Liver (tissue), 9 donors: ENCODE measurements around the gene UBA52. TPM values are rescaled to one million over a fixed set of nuclear protein-coding genes. Genes with fewer than 3 reads are reported as not detected.
"Not testable (repeated sequence)": the region's sequence is repeated elsewhere in the genome, so short reads cannot be mapped to it uniquely, and the experiment has no call there.

Experiments
- DNase-seq: peaks from one replicate; pipeline ENCODE4 v3.0.0-alpha.2; 2017; ENCODE audit warnings: low spot score
- H3K27ac ChIP-seq, 2 donors: one replicate each; pipeline ENCODE4 v1.7.0; 2013; ENCODE audit warnings: inconsistent platforms in 2 of 2, low read length in 2 of 2, control low read depth in 1 of 2, low read depth in 1 of 2, mild to moderate bottlenecking in 1 of 2
- H3K27me3 ChIP-seq, 4 donors: one replicate each; pipeline versions ENCODE4 v1.6.1 to v1.7.0; 2013; ENCODE audit warnings: low read length in 3 of 4, inconsistent platforms in 1 of 4, mild to moderate bottlenecking in 1 of 4, moderate library complexity in 1 of 4; ENCODE audit not compliant: control insufficient read depth in 4 of 4, insufficient read depth in 4 of 4
- H3K36me3 ChIP-seq, 4 donors: one replicate each; pipeline versions ENCODE4 v1.6.1 to v1.7.0; 2013; ENCODE audit warnings: low read length in 3 of 4, mild to moderate bottlenecking in 3 of 4, low read depth in 1 of 4, moderate library complexity in 1 of 4; ENCODE audit not compliant: control insufficient read depth in 4 of 4, insufficient read depth in 3 of 4
- H3K4me1 ChIP-seq, 4 donors: one replicate each; pipeline versions ENCODE4 v1.6.1 to v1.7.0; 2013; ENCODE audit warnings: low read length in 3 of 4, mild to moderate bottlenecking in 3 of 4, moderate library complexity in 1 of 4; ENCODE audit not compliant: control insufficient read depth in 4 of 4, insufficient read depth in 4 of 4
- H3K4me3 ChIP-seq, 3 donors: one replicate each; pipeline versions ENCODE4 v1.6.1 to v1.7.0; 2013; ENCODE audit warnings: low read length in 3 of 3, control low read depth in 1 of 3, low read depth in 1 of 3, mild to moderate bottlenecking in 1 of 3
- H3K9ac ChIP-seq, 2 donors: one replicate each; pipeline ENCODE4 v1.7.0; 2013; ENCODE audit warnings: low read length in 2 of 2, mild to moderate bottlenecking in 2 of 2, moderate library complexity in 2 of 2, control low read depth in 1 of 2, low read depth in 1 of 2
- H3K9me3 ChIP-seq, 4 donors: one replicate each; pipeline versions ENCODE4 v1.6.1 to v1.7.0; 2013; ENCODE audit warnings: low read length in 3 of 4; ENCODE audit not compliant: control insufficient read depth in 4 of 4
- EGR1 ChIP-seq, 2 donors: IDR thresholded peaks; 2 replicates each; pipeline ENCODE4 v1.6.1; 2016 to 2018; ENCODE audit warnings: antibody characterized with exemption in 2 of 2, low read depth in 2 of 2
- GABPA ChIP-seq, 2 donors: IDR thresholded peaks in 1 of 2; conservative IDR thresholded peaks in 1 of 2; 2 replicates each; pipeline ENCODE4 v1.6.1; 2016; ENCODE audit warnings: antibody characterized with exemption in 2 of 2, mild to moderate bottlenecking in 1 of 2, moderate library complexity in 1 of 2
- JUND ChIP-seq, 2 donors: IDR thresholded peaks; 2 replicates each; pipeline ENCODE4 v1.6.1; 2016; ENCODE audit warnings: antibody characterized with exemption in 2 of 2
- TAF1 ChIP-seq: conservative IDR thresholded peaks from 2 replicates; pipeline ENCODE4 v1.6.1; 2016; ENCODE audit warnings: antibody characterized with exemption, mild to moderate bottlenecking
- YY1 ChIP-seq: IDR thresholded peaks from 2 replicates; pipeline ENCODE4 v1.6.1; 2016; ENCODE audit warnings: antibody characterized with exemption, mild to moderate bottlenecking
- WGBS: extraction: QIAGEN DNeasy Blood & Tissue Kit; methylation state at CpG from one replicate; pipeline ENCODE4 v1.1.7; 2013; 5-methylcytosine and 5-hydroxymethylcytosine counted together
- polyA plus RNA-seq, 2 donors: library from polyadenylated mRNA; stranded (reverse) in 1 of 2; unstranded in 1 of 2; fragments of 200-250 nt in 1 of 2; fragments of >200 nt in 1 of 2; fragmentation: Nextera tagmentation in 1 of 2; extraction: Ambion mirVana in 1 of 2; gene quantifications; one replicate each; pipeline versions ENCODE4 v1.2.1 to v1.2.3, GENCODE V29; 2013 to 2015
- total RNA-seq, 2 donors: library from RNA; depleted of rRNA; stranded (reverse); fragments of >200 nt; gene quantifications; one replicate each; pipeline ENCODE4 v1.2.3, GENCODE V29; 2014
- TF ChIP-seq, protein P1 (sequence below): IDR thresholded peaks from 2 replicates; pipeline ENCODE4 v1.6.1; 2016; ENCODE audit warnings: antibody characterized with exemption
- TF ChIP-seq, protein P2 (sequence below): IDR thresholded peaks from 2 replicates; pipeline ENCODE4 v1.6.1; 2016; ENCODE audit warnings: antibody characterized with exemption
- TF ChIP-seq, protein P3 (sequence below): IDR thresholded peaks from 2 replicates; pipeline ENCODE4 v1.6.1; 2016; ENCODE audit warnings: antibody characterized with exemption
- TF ChIP-seq, protein P4 (sequence below): fragments of 150-350 bp; IDR thresholded peaks from 2 replicates; pipeline ENCODE4 v1.5.1; 2017; ENCODE audit warnings: improper control_type of control experiment, low read depth, low read length; ENCODE audit not compliant: missing input control
- donor health status: healthy.
- donor health status: healthy.
- donor health status: healthy.
- donor health status: healthy.
- donor health status: healthy.

UBA52 gene
- total and polyA plus RNA-seq, 4 donors: 324 to 647 (median 484) TPM

DNA sequence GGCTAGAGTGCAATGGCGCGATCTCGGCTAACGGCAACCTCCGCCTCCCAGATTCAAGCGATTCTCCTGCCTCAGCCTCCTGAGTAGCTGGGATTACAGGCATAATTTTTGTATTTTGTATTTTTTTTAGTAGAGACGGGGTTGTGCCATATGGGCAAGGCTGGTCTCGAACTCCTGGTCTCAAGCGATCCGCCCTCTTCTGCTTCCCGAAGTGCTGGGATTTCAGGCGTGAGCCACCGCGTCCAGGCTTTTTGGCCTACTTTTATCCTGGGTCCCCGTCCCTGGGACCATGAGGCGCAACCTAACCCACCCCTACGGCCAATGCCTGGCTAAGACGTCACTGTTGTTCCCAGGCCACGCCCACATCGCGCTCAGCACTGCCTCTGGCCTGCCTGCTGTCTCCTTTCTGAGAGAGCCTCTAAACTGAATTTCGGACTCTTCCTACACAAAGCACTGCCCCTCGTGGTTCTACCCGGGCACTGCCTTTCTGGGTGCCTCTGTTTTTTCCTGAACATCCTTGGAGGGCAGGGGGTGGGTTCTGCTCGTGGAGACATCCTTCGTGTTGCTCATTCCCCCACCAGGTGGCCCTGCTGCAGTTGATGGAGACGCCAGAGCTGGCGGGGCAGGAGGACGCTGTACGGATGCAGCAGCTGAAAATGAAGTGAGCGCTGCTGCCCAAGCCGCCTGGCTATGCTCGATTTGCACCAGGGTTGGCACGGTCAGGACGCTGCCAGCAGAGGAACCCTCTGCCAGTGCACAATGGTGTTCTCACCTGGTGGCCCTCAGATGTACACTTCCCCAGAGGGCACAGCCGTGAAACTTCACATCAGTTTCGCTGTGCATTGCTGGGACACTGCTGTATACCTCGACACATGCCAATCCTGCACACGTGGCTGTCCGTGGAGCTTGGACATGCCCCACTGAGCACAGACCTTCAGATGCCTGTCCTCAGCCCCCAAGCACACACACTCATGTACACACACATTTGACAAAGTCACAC lies 18.9 kb downstream of the UBA52 start:
- Histone ChIP-seq H3K27me3 (peaks cover 0 to 5% (median under 1%) of the 10 kb centered on the region in 4 donors), H3K27ac (no peak overlapping the region), H3K9me3 (no peaks in the 10 kb centered on the region), H3K9ac (no peak overlapping the region), H3K36me3 (peaks cover 0 to 3% (median 1%) of the 10 kb centered on the region in 4 donors), H3K4me3 (no peak overlapping the region), H3K4me1 (peaks cover 11 to 24% (median 20%) of the 10 kb centered on the region in 4 donors)
- TF ChIP-seq TAF1: no peak
- TF ChIP-seq, protein P1, sequence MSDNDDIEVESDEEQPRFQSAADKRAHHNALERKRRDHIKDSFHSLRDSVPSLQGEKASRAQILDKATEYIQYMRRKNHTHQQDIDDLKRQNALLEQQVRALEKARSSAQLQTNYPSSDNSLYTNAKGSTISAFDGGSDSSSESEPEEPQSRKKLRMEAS: no peak
- no peak for TF ChIP-seq GABPA (IDR thresholded peaks at IDR 0.05 in 1 of 2, conservative IDR thresholded peaks at IDR 0.05 in 1 of 2)
- TF ChIP-seq, protein P2, sequence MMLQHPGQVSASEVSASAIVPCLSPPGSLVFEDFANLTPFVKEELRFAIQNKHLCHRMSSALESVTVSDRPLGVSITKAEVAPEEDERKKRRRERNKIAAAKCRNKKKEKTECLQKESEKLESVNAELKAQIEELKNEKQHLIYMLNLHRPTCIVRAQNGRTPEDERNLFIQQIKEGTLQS: no peak
- TF ChIP-seq JUND (IDR thresholded peaks at IDR 0.05): no peak
- TF ChIP-seq, protein P3, sequence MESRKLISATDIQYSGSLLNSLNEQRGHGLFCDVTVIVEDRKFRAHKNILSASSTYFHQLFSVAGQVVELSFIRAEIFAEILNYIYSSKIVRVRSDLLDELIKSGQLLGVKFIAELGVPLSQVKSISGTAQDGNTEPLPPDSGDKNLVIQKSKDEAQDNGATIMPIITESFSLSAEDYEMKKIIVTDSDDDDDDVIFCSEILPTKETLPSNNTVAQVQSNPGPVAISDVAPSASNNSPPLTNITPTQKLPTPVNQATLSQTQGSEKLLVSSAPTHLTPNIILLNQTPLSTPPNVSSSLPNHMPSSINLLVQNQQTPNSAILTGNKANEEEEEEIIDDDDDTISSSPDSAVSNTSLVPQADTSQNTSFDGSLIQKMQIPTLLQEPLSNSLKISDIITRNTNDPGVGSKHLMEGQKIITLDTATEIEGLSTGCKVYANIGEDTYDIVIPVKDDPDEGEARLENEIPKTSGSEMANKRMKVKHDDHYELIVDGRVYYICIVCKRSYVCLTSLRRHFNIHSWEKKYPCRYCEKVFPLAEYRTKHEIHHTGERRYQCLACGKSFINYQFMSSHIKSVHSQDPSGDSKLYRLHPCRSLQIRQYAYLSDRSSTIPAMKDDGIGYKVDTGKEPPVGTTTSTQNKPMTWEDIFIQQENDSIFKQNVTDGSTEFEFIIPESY: no peak
- TF ChIP-seq EGR1 (IDR thresholded peaks at IDR 0.05; ENCODE audit: low read depth in 2 of 2): no peak
- TF ChIP-seq, protein P4, sequence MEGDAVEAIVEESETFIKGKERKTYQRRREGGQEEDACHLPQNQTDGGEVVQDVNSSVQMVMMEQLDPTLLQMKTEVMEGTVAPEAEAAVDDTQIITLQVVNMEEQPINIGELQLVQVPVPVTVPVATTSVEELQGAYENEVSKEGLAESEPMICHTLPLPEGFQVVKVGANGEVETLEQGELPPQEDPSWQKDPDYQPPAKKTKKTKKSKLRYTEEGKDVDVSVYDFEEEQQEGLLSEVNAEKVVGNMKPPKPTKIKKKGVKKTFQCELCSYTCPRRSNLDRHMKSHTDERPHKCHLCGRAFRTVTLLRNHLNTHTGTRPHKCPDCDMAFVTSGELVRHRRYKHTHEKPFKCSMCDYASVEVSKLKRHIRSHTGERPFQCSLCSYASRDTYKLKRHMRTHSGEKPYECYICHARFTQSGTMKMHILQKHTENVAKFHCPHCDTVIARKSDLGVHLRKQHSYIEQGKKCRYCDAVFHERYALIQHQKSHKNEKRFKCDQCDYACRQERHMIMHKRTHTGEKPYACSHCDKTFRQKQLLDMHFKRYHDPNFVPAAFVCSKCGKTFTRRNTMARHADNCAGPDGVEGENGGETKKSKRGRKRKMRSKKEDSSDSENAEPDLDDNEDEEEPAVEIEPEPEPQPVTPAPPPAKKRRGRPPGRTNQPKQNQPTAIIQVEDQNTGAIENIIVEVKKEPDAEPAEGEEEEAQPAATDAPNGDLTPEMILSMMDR: no peak
- DNase-seq: peak; percentile 57
- WGBS: 89% methylated on average over 40 of the region's 40 CpGs

DNA sequence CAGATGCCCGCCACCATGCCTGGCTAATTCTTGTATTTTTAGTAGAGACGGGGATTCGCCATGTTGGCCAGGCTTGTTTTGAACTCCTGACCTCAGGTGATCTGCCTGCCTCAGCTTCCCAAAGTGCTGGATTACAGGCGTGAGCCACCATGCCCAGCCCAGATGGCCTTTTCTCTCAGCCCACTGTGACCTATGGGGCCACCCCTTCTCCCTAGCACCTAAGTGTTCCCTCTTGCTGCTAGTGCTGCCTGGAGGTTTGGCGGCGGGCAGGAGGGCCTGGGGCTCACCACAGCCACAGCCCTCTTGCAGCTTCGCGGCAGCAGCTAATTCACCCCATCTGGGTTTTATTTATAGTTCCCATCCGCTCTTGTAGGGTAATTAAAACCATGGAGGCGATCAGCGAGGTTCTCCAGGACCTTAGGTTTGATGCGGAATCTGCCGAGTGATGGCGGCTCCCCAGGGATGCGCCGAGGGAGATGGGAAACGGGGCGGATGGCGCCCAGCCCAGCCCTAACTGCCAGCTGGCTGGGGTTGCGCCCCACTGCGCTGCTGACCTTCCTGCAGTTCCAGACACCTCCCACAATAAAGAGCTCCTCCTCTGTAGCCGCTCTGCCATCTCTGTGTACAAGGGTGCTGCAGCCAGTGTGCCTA lies 20.2 kb downstream of the UBA52 start:
- H3K36me3 ChIP-seq: peaks cover 0 to 3% (median 1%) of the 10 kb centered on the region in 4 donors
- TF ChIP-seq YY1 (no peak), EGR1 (IDR thresholded peaks at IDR 0.05; ENCODE audit: low read depth in 2 of 2) (no peak)
- TF ChIP-seq, protein P2: no peak
- TF ChIP-seq, protein P1: no peak
- no peak overlapping the region for H3K4me3 ChIP-seq
- no peaks in the 10 kb centered on the region for H3K9me3 ChIP-seq
- peaks cover 0 to 5% (median under 1%) of the 10 kb centered on the region in 4 donors for H3K27me3 ChIP-seq
- H3K9ac ChIP-seq: no peak overlapping the region
- no peak for DNase-seq
- peaks cover 11 to 26% (median 20%) of the 10 kb centered on the region in 4 donors for H3K4me1 ChIP-seq
- H3K27ac ChIP-seq: no peak overlapping the region
- WGBS: 96% methylated on average over 22 of the region's 22 CpGs

DNA sequence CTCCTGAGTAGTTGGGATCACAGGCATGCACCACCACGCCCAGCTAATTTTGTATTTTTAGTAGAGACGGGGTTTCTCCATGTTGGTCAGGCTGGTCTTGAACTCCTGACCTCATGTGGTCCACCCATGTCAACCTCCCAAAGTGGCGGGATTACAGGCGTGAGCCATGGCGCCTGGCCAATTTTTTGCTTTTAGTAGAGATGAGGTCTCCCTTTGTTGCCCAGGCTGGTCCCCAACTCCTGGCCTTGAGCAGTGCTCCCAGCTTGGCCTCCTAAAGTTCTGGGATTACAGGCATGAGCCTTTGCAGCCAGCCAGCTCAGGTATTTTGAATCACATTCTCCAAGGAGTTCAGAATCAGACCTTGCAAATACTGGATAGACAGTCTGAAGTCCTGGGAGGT lies 21.1 kb downstream of the UBA52 start:
- 86% methylated on average over 5 of the region's 5 CpGs for WGBS
- not testable (repeated sequence) for H3K4me3 ChIP-seq, H3K9me3 ChIP-seq, H3K27ac ChIP-seq, H3K9ac ChIP-seq, DNase-seq, H3K27me3 ChIP-seq, H3K36me3 ChIP-seq
- peaks cover 11 to 26% (median 21%) of the 10 kb centered on the region in 4 donors for H3K4me1 ChIP-seq
